ENCODE measurements around the gene COPS7A.
"Not testable (repeated sequence)": the region's sequence is repeated elsewhere in the genome, so short reads cannot be mapped to it uniquely, and the experiment has no call there.

COPS7A gene

GRCh38 chr12:6703631-6704030 lies 20.2 kb upstream of the COPS7A start:
- DNase-seq: no peak

- DNase-seq: not testable (repeated sequence)
These were observed 15.5 kb upstream of the COPS7A start for GRCh38 chr12:6708351-6708750.

- no peak for DNase-seq
These were observed 14.9 kb upstream of the COPS7A start for GRCh38 chr12:6708960-6709394.

- DNase-seq: not testable (repeated sequence)
These were observed 7.6 kb upstream of the COPS7A start for GRCh38 chr12:6716031-6716873.

GRCh38 chr12:6716874-6717437 lies 6.9 kb upstream of the COPS7A start:
- DNase-seq: no peak

- no peak for DNase-seq
These were observed 983 bp upstream of the COPS7A start for GRCh38 chr12:6722863-6723262.

GRCh38 chr12:6724409-6724797 lies 557 bp downstream of the COPS7A start:
- no peak for DNase-seq

- no peak for DNase-seq
These were observed 1.5 kb downstream of the COPS7A start for GRCh38 chr12:6725350-6725749.

- DNase-seq: no peak
These were observed 5.3 kb downstream of the COPS7A start for GRCh38 chr12:6729186-6729585.

GRCh38 chr12:6730169-6730568 lies 6.3 kb downstream of the COPS7A start:
- DNase-seq: no peak

GRCh38 chr12:6734506-6735387 lies 10.9 kb downstream of the COPS7A start:
- DNase-seq: no peak

GRCh38 chr12:6735448-6736191 lies 11.8 kb downstream of the COPS7A start:
- DNase-seq: no peak

GRCh38 chr12:6736754-6737153 lies 12.9 kb downstream of the COPS7A start:
- no peak for DNase-seq

GRCh38 chr12:6742080-6742479 lies 18.2 kb downstream of the COPS7A start:
- not testable (repeated sequence) for DNase-seq

- no peak for DNase-seq
These were observed 19.0 kb downstream of the COPS7A start for GRCh38 chr12:6742834-6743233.

- DNase-seq: not testable (repeated sequence)
These were observed 19.5 kb downstream of the COPS7A start for GRCh38 chr12:6743300-6743699.

- no peak for DNase-seq
These were observed 22.1 kb downstream of the COPS7A start for GRCh38 chr12:6745741-6746525.

- no peak for DNase-seq
These were observed 23.4 kb downstream of the COPS7A start for GRCh38 chr12:6747216-6747615.

- DNase-seq: no peak
These were observed 24.9 kb downstream of the COPS7A start for GRCh38 chr12:6748761-6749160.

- no peak for DNase-seq
These were observed 26.7 kb downstream of the COPS7A start for GRCh38 chr12:6750506-6750905.

GRCh38 chr12:6751767-6752166 lies 27.9 kb downstream of the COPS7A start:
- no peak for DNase-seq
